ENCODE data around the gene SLC24A5.

Gene SLC24A5

DNA sequence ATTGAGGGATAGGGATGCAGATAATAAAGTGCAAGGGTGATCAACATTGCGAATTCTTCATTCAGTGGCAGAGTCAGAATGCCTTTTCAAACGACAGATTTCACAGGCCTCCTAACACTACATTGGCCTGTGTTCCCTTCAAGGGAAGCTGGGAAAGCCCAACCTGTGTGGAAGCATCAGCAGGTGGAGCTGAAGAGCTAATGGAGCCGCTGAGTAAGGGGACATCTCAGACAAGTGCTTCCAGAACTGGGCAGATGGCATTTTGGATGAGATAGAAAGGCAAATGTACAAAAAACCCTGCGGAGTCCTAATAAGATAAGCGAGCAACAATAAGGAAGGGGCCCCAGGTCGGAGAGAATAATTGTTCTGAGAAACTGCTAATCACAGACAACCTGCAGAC is 8.5 kb upstream of the SLC24A5 start:
- DNase-seq (ENCODE audit: low read depth), result no peak

- DNase-seq (ENCODE audit: low read depth), result no peak
Observed at GRCh38 chr15:48119277-48119676, 1.5 kb upstream of the SLC24A5 start.

DNA sequence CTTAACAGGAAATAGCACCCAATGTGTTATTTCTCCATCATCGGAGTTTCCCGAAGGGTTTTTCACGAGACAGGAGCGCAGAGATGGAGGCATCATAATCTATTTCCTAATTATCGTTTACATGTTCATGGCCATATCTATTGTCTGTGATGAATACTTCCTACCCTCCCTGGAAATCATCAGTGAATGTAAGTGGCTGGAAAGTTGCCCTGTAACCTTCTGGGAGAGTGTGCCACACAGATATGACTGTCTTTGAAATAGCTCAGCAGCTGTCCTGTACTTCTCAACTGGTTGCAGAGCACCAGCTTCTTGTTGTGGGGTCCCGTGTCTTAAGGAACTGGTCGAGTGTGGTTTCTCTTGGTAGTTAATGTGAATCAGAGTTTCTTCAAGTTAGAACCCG is 1.1 kb downstream of the SLC24A5 start:
- no peak for DNase-seq (ENCODE audit: low read depth)

GRCh38 chr15:48126667-48127355 is 6.0 kb downstream of the SLC24A5 start:
- DNase-seq (ENCODE audit: low read depth), result no peak

GRCh38 chr15:48131324-48131723 is 10.5 kb downstream of the SLC24A5 start:
- no peak for DNase-seq (ENCODE audit: low read depth)

DNA sequence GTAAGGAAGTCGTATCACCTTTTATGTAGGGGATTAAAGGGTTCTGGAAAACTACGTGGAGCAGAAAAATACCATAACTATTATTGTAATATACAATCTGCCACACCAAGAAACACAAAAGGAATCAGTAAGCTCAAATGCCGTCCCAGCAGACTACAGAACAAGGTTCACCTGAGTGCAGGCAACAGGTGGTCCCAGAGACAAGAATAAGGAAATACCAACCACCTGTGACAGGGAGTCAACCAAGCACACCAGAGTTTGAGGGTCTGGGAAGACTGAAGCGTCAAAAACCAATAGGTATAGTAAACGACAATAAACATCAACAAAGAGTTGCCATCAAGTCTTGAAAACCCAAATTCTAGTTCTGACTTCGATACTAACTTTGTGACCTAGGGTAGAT is 12.1 kb downstream of the SLC24A5 start:
- DNase-seq (ENCODE audit: low read depth), result no peak

DNA sequence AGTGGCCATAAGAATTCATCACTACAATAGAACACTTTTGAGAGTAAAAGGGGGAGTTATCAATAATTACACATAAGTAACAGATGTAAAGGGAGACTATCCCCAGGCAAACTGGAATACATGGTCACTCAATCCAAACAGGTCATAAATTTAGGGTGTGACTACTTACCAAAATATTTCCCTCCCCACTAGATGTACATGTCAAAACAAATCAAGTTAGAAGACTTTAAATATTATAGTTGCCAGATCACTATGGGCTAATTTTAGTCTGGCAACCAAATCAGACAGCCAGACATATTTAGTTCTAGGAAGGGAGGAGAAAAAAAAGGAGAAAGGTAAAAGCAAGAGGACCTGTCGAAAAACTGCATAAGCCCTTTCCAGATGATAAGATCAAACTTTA is 23.1 kb downstream of the SLC24A5 start:
- DNase-seq (ENCODE audit: low read depth), result no peak

- DNase-seq (ENCODE audit: low read depth), result no peak
Observed at GRCh38 chr15:48144889-48145288, 24.1 kb downstream of the SLC24A5 start.

- no peak for DNase-seq (ENCODE audit: low read depth)
Observed at GRCh38 chr15:48145923-48146322, 25.1 kb downstream of the SLC24A5 start.

GRCh38 chr15:48147358-48147757 is 26.6 kb downstream of the SLC24A5 start:
- no peak for DNase-seq (ENCODE audit: low read depth)

GRCh38 chr15:48149858-48150257 is 29.1 kb downstream of the SLC24A5 start:
- no peak for DNase-seq (ENCODE audit: low read depth)

- no peak for DNase-seq (ENCODE audit: low read depth)
Observed at GRCh38 chr15:48153526-48153925, 32.7 kb downstream of the SLC24A5 start.

GRCh38 chr15:48168616-48169015 is 47.8 kb downstream of the SLC24A5 start:
- no peak for DNase-seq (ENCODE audit: low read depth)

GRCh38 chr15:48170981-48171380 is 50.2 kb downstream of the SLC24A5 start:
- no peak for DNase-seq (ENCODE audit: low read depth)

DNA sequence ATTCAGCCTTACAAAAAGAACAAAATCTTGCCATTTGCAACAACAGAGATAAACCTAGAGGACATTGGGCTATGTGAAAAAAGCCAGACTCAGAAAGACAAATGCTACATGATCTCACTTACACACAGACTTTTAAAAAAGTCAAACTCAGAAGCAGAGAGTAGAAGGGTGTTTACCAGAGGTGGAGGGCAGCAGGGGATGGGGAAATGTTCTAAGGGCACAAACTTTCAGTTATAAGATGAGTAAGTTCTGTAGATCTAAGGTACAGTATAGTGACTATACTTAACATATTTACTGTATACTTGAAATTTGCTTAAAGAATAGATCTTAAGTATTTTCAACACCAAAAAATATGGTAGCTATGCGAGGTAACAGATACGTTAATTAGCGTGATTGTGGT is 54.3 kb downstream of the SLC24A5 start:
- DNase-seq (ENCODE audit: low read depth), result no peak

DNA sequence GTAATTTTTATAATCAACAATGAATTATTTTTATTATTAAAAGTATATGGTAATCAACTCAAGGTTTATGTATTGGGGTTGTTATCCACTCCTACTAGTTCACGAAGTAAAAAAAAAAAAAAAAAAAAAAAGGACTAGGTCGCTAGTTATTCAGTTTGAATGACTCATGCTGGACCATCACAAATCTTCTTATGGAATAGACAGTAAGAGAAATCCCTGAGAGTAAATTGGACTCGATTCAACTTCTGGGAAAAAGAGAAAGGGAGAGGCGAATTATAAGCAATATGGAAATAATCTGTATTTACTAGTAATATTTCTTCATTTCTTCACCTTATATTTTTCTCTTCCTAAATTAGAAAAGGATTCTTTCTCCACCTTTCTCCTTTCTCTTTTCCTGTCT is 55.3 kb downstream of the SLC24A5 start:
- no peak for DNase-seq (ENCODE audit: low read depth)

DNA sequence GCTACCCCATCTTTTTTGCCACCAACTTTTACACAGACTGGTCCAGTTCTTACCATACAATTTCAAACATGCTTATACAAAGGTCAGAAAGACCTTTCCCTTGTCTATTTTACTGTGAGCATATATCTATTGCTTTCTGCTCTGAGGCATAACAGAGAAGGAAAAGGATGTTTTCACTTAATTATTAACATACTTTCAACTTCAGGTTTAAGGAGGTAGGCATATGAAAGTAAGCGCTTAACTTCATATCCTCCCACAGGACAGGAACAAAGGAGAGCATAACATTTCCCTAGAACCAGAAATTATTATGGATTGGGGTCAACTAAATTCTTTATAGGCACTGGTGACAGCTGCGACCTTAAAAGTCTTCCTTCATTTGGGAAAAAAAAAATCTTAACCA is 56.2 kb downstream of the SLC24A5 start:
- DNase-seq (ENCODE audit: low read depth), result no peak

DNA sequence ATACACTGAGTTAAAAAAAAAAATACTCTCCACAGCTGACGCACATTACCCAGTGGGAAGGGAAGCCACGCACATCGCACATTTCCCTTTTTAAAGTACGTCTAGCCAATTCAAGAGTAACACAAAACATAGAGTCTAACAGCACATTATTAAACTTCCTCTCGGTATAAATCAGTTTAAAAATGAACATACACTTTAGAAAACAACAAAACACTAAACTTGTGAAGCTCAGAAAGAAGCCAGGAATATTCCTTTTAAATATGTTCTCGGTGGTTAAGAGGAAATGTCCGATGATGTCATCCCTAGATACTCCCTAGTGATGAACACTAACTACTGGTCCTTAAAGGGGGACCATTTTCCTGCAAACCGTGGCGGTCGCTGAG is 56.6 kb downstream of the SLC24A5 start:
- peak; percentile 32 for DNase-seq (ENCODE audit: low read depth)

DNA sequence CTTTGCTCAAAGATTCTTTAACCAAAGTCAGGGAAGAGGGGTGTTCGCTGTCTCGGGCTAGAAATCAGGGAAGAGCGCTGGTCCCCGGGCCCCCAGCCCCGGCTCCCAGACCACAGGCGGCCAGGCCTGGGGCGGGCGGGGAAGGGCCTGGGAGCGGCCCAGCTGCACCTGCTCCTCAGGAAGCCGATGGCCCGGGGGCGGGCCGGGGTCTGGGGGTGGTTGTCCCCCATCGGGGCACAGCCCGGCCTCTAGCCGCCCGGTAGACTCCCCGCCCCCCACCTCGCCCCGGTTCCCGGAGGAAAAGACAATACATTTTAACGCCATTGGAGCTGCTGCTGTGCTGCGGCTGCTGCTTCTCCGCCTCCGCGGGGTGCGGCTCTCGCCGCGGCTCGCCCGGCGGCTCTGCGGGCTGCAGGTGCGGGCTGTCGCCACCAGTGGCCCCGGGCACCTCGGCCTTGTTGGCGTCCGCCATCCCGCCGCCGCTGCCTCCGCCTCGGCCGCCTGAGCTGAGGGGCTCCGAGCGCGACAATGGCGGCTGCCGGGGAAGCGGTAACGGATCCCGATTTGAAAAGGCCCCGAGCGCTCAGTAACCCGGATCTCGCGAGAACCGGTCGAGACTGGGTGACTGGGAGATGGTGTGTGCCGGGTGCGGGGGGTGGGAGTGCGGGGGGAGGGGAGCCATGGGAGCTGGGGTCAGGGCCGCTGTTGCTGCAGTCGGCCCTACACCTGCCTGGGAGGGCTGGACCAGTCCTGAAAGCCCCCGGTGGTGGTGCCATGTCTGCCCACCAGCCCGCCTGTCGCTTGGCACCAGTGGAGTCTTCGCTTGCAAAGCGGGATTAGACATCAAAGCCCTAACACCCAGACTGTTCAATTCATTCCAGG is 57.2 kb downstream of the SLC24A5 start, which contains the start of gene MYEF2:
Gene MYEF2 (minus strand): TSS at position 530 of the 882 bp plus-strand sequence. CDS start 58 bp downstream, at position 472.
- DNase-seq (ENCODE audit: low read depth), result peak; percentile 27

DNA sequence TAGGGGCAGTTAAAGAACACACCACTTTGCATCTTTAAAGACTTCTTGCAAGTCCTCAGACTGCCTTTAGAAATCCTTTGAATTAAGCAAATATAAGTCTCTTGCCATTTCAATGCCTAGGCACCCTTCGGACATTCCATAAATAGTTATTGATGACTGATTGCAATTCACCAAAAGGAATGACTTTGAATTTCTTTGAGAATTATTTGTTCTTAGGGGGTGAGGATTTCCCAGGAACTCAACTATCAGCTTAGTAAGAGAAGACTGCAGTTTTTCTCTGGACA is 57.8 kb downstream of the SLC24A5 start:
- DNase-seq (ENCODE audit: low read depth), result no peak

DNA sequence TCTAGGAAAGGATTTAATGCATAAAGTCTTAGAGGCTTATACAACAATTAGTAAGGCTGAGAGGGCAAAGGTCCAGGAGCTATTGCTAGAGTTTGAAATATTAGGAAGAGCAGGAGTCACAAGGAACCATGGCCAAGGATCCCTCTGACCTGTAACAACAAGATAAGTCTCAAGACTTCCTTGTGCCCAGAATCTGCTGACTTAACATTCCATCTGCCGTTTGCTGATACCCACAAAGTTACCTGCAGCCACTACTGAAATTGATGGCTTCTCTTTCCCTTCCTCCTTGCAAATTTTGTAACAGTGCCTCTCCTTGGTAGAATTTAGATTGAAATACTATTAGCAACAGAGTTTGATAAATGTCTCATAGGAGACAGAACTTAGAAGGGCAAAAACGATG is 62.0 kb downstream of the SLC24A5 start:
- no peak for DNase-seq (ENCODE audit: low read depth)

DNA sequence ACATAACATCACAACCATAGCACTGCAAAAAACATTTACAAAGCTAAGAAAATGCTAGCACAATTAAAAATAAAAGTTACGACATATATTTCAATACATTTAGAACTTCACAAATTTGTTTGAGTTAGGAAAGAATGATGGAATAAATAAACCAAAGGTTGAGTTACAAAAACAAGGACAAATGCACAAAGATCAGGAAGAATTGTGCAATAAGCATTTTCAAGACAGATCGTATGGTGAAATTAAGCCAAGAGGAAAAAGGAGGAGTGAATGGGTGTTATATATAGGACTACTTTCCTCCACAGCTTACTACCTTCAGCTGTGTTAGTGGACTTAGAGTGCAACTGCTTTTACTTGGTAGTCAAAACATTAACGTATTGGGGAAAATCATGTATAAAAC is 64.7 kb downstream of the SLC24A5 start:
- DNase-seq (ENCODE audit: low read depth), result no peak

DNA sequence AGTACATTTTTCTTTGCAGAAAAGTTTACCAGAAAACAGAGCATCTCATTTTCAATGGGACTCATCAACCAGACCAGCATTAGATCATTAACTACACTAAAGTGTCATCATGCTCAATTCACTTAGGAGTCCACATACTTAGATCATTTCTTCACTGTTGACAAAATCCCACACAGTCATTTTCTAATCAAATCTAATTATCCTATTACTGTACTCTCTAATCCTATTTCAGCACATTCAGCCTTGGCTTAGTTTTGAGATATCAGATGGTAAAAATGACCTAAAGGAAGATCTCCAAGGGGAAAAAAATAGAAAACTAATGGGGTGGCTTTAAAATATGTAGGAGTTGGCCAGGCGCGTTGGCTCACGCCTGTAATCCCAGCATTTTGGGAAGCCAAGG is 65.5 kb downstream of the SLC24A5 start:
- DNase-seq (ENCODE audit: low read depth), result no peak

Data from stromal cell of bone marrow (primary cell).